ENCODE data around the gene NHLH1.
A peak's percentile ranks its signal among the peaks of the same experiment; 100 is the strongest.

NHLH1 gene

GRCh38 chr1:160399544-160400222 lies 32.8 kb downstream of the NHLH1 start:
- H3K9me3 ChIP-seq (ENCODE audit: control insufficient read depth, low read length): no peaks in the 10 kb centered on the region
- no peaks in the 10 kb centered on the region for H3K36me3 ChIP-seq (ENCODE audit: control insufficient read depth, insufficient read depth, low read length)
- peaks cover 12% of the 10 kb centered on the region for H3K4me1 ChIP-seq (ENCODE audit: control insufficient read depth, insufficient read depth, low read length)
- H3K27me3 ChIP-seq (ENCODE audit: control insufficient read depth, insufficient read depth, low read length): peaks cover 14% of the 10 kb centered on the region
- no peak overlapping the region for H3K4me3 ChIP-seq (ENCODE audit: low read length)
- H3K9ac ChIP-seq (ENCODE audit: low read length): peak overlapping the region; percentile 77

GRCh38 chr1:160400223-160400645 lies 33.4 kb downstream of the NHLH1 start, which contains the start of gene VANGL2:
TSS of gene VANGL2 (plus strand) at chr1:160400564. CDS start at chr1:160415838, 15,274 bp downstream.
- Histone ChIP-seq H3K9ac (ENCODE audit: low read length) (peak within 1 kb of the TSS; percentile 80), H3K36me3 (ENCODE audit: control insufficient read depth, insufficient read depth, low read length) (no peaks in the 10 kb centered on the region), H3K4me1 (ENCODE audit: control insufficient read depth, insufficient read depth, low read length) (peaks cover 12% of the 10 kb centered on the region), H3K4me3 (ENCODE audit: low read length) (peak within 1 kb of the TSS; percentile 40), H3K9me3 (ENCODE audit: control insufficient read depth, low read length) (no peaks in the 10 kb centered on the region), H3K27me3 (ENCODE audit: control insufficient read depth, insufficient read depth, low read length) (peaks cover 14% of the 10 kb centered on the region)

- Histone ChIP-seq H3K36me3 (ENCODE audit: control insufficient read depth, insufficient read depth, low read length) (no peaks in the 10 kb centered on the region), H3K4me3 (ENCODE audit: low read length) (peak overlapping the region; percentile 40), H3K9me3 (ENCODE audit: control insufficient read depth, low read length) (no peaks in the 10 kb centered on the region), H3K27me3 (ENCODE audit: control insufficient read depth, insufficient read depth, low read length) (peaks cover 14% of the 10 kb centered on the region), H3K4me1 (ENCODE audit: control insufficient read depth, insufficient read depth, low read length) (peaks cover 14% of the 10 kb centered on the region), H3K9ac (ENCODE audit: low read length) (peak overlapping the region; percentile 80)
These were observed 34.0 kb downstream of the NHLH1 start for GRCh38 chr1:160400646-160401486.

- H3K9ac ChIP-seq (ENCODE audit: low read length): peak overlapping the region; percentile 80
- H3K4me3 ChIP-seq (ENCODE audit: low read length): peak overlapping the region; percentile 40
- no peaks in the 10 kb centered on the region for H3K36me3 ChIP-seq (ENCODE audit: control insufficient read depth, insufficient read depth, low read length)
- H3K9me3 ChIP-seq (ENCODE audit: control insufficient read depth, low read length): no peaks in the 10 kb centered on the region
- peaks cover 20% of the 10 kb centered on the region for H3K4me1 ChIP-seq (ENCODE audit: control insufficient read depth, insufficient read depth, low read length)
- H3K27me3 ChIP-seq (ENCODE audit: control insufficient read depth, insufficient read depth, low read length): peaks cover 14% of the 10 kb centered on the region
These were observed 34.6 kb downstream of the NHLH1 start for GRCh38 chr1:160401487-160401805.

GRCh38 chr1:160402001-160402795 lies 35.3 kb downstream of the NHLH1 start:
- Histone ChIP-seq H3K9me3 (ENCODE audit: control insufficient read depth, low read length) (no peaks in the 10 kb centered on the region), H3K36me3 (ENCODE audit: control insufficient read depth, insufficient read depth, low read length) (no peaks in the 10 kb centered on the region), H3K4me3 (ENCODE audit: low read length) (no peak overlapping the region), H3K4me1 (ENCODE audit: control insufficient read depth, insufficient read depth, low read length) (peaks cover 21% of the 10 kb centered on the region), H3K27me3 (ENCODE audit: control insufficient read depth, insufficient read depth, low read length) (peaks cover 14% of the 10 kb centered on the region), H3K9ac (ENCODE audit: low read length) (no peak overlapping the region)

- Histone ChIP-seq H3K4me1 (ENCODE audit: control insufficient read depth, insufficient read depth, low read length) (peaks cover 31% of the 10 kb centered on the region), H3K9me3 (ENCODE audit: control insufficient read depth, low read length) (no peaks in the 10 kb centered on the region), H3K9ac (ENCODE audit: low read length) (no peak overlapping the region), H3K4me3 (ENCODE audit: low read length) (no peak overlapping the region), H3K27me3 (ENCODE audit: control insufficient read depth, insufficient read depth, low read length) (peaks cover 14% of the 10 kb centered on the region), H3K36me3 (ENCODE audit: control insufficient read depth, insufficient read depth, low read length) (no peaks in the 10 kb centered on the region)
These were observed 36.4 kb downstream of the NHLH1 start for GRCh38 chr1:160403244-160403643.

GRCh38 chr1:160404094-160404493 lies 37.2 kb downstream of the NHLH1 start:
- Histone ChIP-seq H3K9ac (ENCODE audit: low read length) (no peak overlapping the region), H3K36me3 (ENCODE audit: control insufficient read depth, insufficient read depth, low read length) (no peaks in the 10 kb centered on the region), H3K27me3 (ENCODE audit: control insufficient read depth, insufficient read depth, low read length) (peaks cover 14% of the 10 kb centered on the region), H3K9me3 (ENCODE audit: control insufficient read depth, low read length) (no peaks in the 10 kb centered on the region), H3K4me1 (ENCODE audit: control insufficient read depth, insufficient read depth, low read length) (peaks cover 40% of the 10 kb centered on the region), H3K4me3 (ENCODE audit: low read length) (no peak overlapping the region)

GRCh38 chr1:160405331-160405877 lies 38.5 kb downstream of the NHLH1 start:
- Histone ChIP-seq H3K4me1 (ENCODE audit: control insufficient read depth, insufficient read depth, low read length) (peaks cover 45% of the 10 kb centered on the region), H3K27me3 (ENCODE audit: control insufficient read depth, insufficient read depth, low read length) (peaks cover 8% of the 10 kb centered on the region), H3K4me3 (ENCODE audit: low read length) (no peak overlapping the region), H3K36me3 (ENCODE audit: control insufficient read depth, insufficient read depth, low read length) (no peaks in the 10 kb centered on the region), H3K9me3 (ENCODE audit: control insufficient read depth, low read length) (no peaks in the 10 kb centered on the region), H3K9ac (ENCODE audit: low read length) (no peak overlapping the region)

GRCh38 chr1:160406131-160406968 lies 39.5 kb downstream of the NHLH1 start:
- peaks cover 43% of the 10 kb centered on the region for H3K4me1 ChIP-seq (ENCODE audit: control insufficient read depth, insufficient read depth, low read length)
- H3K36me3 ChIP-seq (ENCODE audit: control insufficient read depth, insufficient read depth, low read length): no peaks in the 10 kb centered on the region
- H3K9ac ChIP-seq (ENCODE audit: low read length): no peak overlapping the region
- no peaks in the 10 kb centered on the region for H3K27me3 ChIP-seq (ENCODE audit: control insufficient read depth, insufficient read depth, low read length)
- H3K4me3 ChIP-seq (ENCODE audit: low read length): no peak overlapping the region
- H3K9me3 ChIP-seq (ENCODE audit: control insufficient read depth, low read length): no peaks in the 10 kb centered on the region

- Histone ChIP-seq H3K36me3 (ENCODE audit: control insufficient read depth, insufficient read depth, low read length) (no peaks in the 10 kb centered on the region), H3K9ac (ENCODE audit: low read length) (no peak overlapping the region), H3K9me3 (ENCODE audit: control insufficient read depth, low read length) (no peaks in the 10 kb centered on the region), H3K4me1 (ENCODE audit: control insufficient read depth, insufficient read depth, low read length) (peaks cover 41% of the 10 kb centered on the region), H3K4me3 (ENCODE audit: low read length) (no peak overlapping the region), H3K27me3 (ENCODE audit: control insufficient read depth, insufficient read depth, low read length) (no peaks in the 10 kb centered on the region)
These were observed 41.2 kb downstream of the NHLH1 start for GRCh38 chr1:160407839-160408801.

Data from mucosa of stomach (tissue), 1 donor.